ENCODE data around the gene MLST8. TPM values are rescaled to one million over a fixed set of nuclear protein-coding genes. Genes with fewer than 3 reads are reported as not detected.
A peak's percentile ranks its signal among the peaks of the same experiment; 100 is the strongest.

The MLST8 gene
- total RNA-seq: 10 to 100 TPM; 28.1 to 31.1 TPM
- 10 to 100 TPM; 27.4 to 34.7 TPM for polyA plus RNA-seq

GRCh38 chr16:2205104-2205966 is at the start of gene MLST8:
Gene MLST8 (plus strand): TSS chr16:2205454. CDS start chr16:2206086, 632 bp downstream.
- DNase-seq: peak; percentile 87 to 99 (median 97)
- Histone ChIP-seq H3K4me3 (ENCODE audit: low read length in 2 of 2) (peak within 1 kb of the TSS; percentile 88 to 89), H3K27me3 (ENCODE audit: insufficient read depth, low read length) (no peaks in the 10 kb centered on the region), H3K27ac (ENCODE audit: low read depth, low read length) (peak within 1 kb of the TSS; percentile 90), H3K4me1 (ENCODE audit: insufficient read depth, low read length) (peaks cover 26% of the 10 kb centered on the region), H3K9me3 (ENCODE audit: control insufficient read depth in 1 of 2, low read length in 2 of 2) (no peaks in the 10 kb centered on the region), H3K36me3 (ENCODE audit: insufficient read depth, low read length) (peaks cover 11% of the 10 kb centered on the region)
- no peaks in the 10 kb centered on the region for H3K9me3 Mint-ChIP-seq
- intact Hi-C loops (cut with micrococcal nuclease): loop anchor here (1.0 to 5.0 kb wide), 5 partner anchors 10 to 233 kb away; partner anchors contain the start of genes E4F1, RNPS1, TBL3 and TRAF7
- peak within 1 kb of the TSS; percentile 79 to 88 (median 84) for H3K4me3 Mint-ChIP-seq
- peak within 1 kb of the TSS; percentile 69 to 95 (median 89) for H3K27ac Mint-ChIP-seq
- ChIA-PET POLR2A (ENCODE audit: partially characterized antibody) (interaction anchor here (1.0 to 5.3 kb wide), 19 partner anchors 10 to 327 kb away, joined by 3 to 48 read pairs (median 5); partner anchors contain the start of genes AMDHD2, ATP6V0C, CASKIN1 and E4F1), CTCF (ENCODE audit: partially characterized antibody) (interaction anchor here (0.6 to 1.4 kb wide), 2 partner anchors 10 to 670 kb away, joined by 3 read pairs; partner anchors contain the start of gene PGP)
- H3K36me3 Mint-ChIP-seq: peaks cover 6 to 19% of the 10 kb centered on the region in 2 donors
- H3K27me3 Mint-ChIP-seq: peaks cover 0 to under 1% of the 10 kb centered on the region in 2 donors
- peaks cover 12 to 29% (median 18%) of the 10 kb centered on the region in 4 donors for H3K4me1 Mint-ChIP-seq

GRCh38 chr16:2155977-2156848 is 49.0 kb upstream of the MLST8 start:
- POLR2A ChIA-PET (ENCODE audit: partially characterized antibody): interaction anchor here (0.5 to 3.7 kb wide), 48 partner anchors 10 to 1567 kb away, joined by 3 to 75 read pairs (median 7); partner anchors contain the start of genes AMDHD2, ATP6V0C, CCNF and ECI1
- Mint-ChIP-seq H3K4me1 (peaks cover 27 to 61% (median 42%) of the 10 kb centered on the region in 4 donors), H3K36me3 (peaks cover 0 to 14% of the 10 kb centered on the region in 2 donors), H3K4me3 (peak overlapping the region; percentile 94 to 98 (median 95)), H3K9me3 (no peaks in the 10 kb centered on the region), H3K27me3 (no peaks in the 10 kb centered on the region), H3K27ac (peak overlapping the region; percentile 75 to 98 (median 94))
- Histone ChIP-seq H3K27me3 (ENCODE audit: insufficient read depth, low read length) (no peaks in the 10 kb centered on the region), H3K4me3 (ENCODE audit: low read length in 2 of 2) (peak overlapping the region; percentile 47 to 52), H3K4me1 (ENCODE audit: insufficient read depth, low read length) (peaks cover 62% of the 10 kb centered on the region), H3K36me3 (ENCODE audit: insufficient read depth, low read length) (peaks cover 4% of the 10 kb centered on the region), H3K27ac (ENCODE audit: low read depth, low read length) (peak overlapping the region; percentile 48), H3K9me3 (ENCODE audit: control insufficient read depth in 1 of 2, low read length in 2 of 2) (no peaks in the 10 kb centered on the region)
- intact Hi-C loops (cut with micrococcal nuclease): loop anchor here (1.0 to 10.0 kb wide), 13 partner anchors 19 to 357 kb away; partner anchors contain the start of genes ATP6V0C, E4F1, ECI1 and GFER
- CTCF ChIA-PET (ENCODE audit: partially characterized antibody): interaction anchor here (0.9 to 4.6 kb wide), 6 partner anchors 12 to 192 kb away, joined by 3 to 30 read pairs (median 4); partner anchors contain the start of gene RPS2
- no peak for DNase-seq

- Mint-ChIP-seq H3K9me3 (no peaks in the 10 kb centered on the region), H3K27me3 (no peaks in the 10 kb centered on the region), H3K4me1 (peaks cover 24 to 55% (median 38%) of the 10 kb centered on the region in 4 donors), H3K36me3 (peaks cover 0 to 14% of the 10 kb centered on the region in 2 donors), H3K4me3 (peak overlapping the region; percentile 94 to 98 (median 95)), H3K27ac (peak overlapping the region in 5 of 7 donors; percentile 69 to 95 (median 89))
- H3K4me1 ChIP-seq (ENCODE audit: insufficient read depth, low read length): peaks cover 56% of the 10 kb centered on the region
- intact Hi-C loops (cut with micrococcal nuclease): loop anchor here (1.0 to 10.0 kb wide), 2 partner anchors 38 to 292 kb away; no protein-coding TSS in a partner anchor
- no peaks in the 10 kb centered on the region for H3K27me3 ChIP-seq (ENCODE audit: insufficient read depth, low read length)
- H3K36me3 ChIP-seq (ENCODE audit: insufficient read depth, low read length): peaks cover 2% of the 10 kb centered on the region
- no peaks in the 10 kb centered on the region for H3K9me3 ChIP-seq (ENCODE audit: control insufficient read depth in 1 of 2, low read length in 2 of 2)
- CTCF ChIA-PET (ENCODE audit: partially characterized antibody): interaction anchor here (4.6 kb wide), 1 partner anchor 16 kb away, joined by 30 read pairs; no protein-coding TSS in a partner anchor
- POLR2A ChIA-PET (ENCODE audit: partially characterized antibody): no interaction called here
- no peak overlapping the region for H3K27ac ChIP-seq (ENCODE audit: low read depth, low read length)
- H3K4me3 ChIP-seq (ENCODE audit: low read length in 2 of 2): no peak overlapping the region
- DNase-seq: no peak
These were observed 48.4 kb upstream of the MLST8 start for GRCh38 chr16:2156849-2157224.

GRCh38 chr16:2157480-2158261 is 47.6 kb upstream of the MLST8 start:
- Histone ChIP-seq H3K27me3 (ENCODE audit: insufficient read depth, low read length) (no peaks in the 10 kb centered on the region), H3K27ac (ENCODE audit: low read depth, low read length) (no peak overlapping the region), H3K36me3 (ENCODE audit: insufficient read depth, low read length) (no peaks in the 10 kb centered on the region), H3K9me3 (ENCODE audit: control insufficient read depth in 1 of 2, low read length in 2 of 2) (no peaks in the 10 kb centered on the region), H3K4me3 (ENCODE audit: low read length in 2 of 2) (no peak overlapping the region), H3K4me1 (ENCODE audit: insufficient read depth, low read length) (peaks cover 47% of the 10 kb centered on the region)
- no peak for DNase-seq
- CTCF ChIA-PET (ENCODE audit: partially characterized antibody): interaction anchor here (4.6 kb wide), 1 partner anchor 17 kb away, joined by 30 read pairs; no protein-coding TSS in a partner anchor
- Mint-ChIP-seq H3K4me1 (peaks cover 24 to 49% (median 36%) of the 10 kb centered on the region in 4 donors), H3K27me3 (no peaks in the 10 kb centered on the region), H3K9me3 (no peaks in the 10 kb centered on the region), H3K27ac (peak overlapping the region in 3 of 7 donors; percentile 36 to 88 (median 73)), H3K36me3 (peaks cover 0 to 14% of the 10 kb centered on the region in 2 donors), H3K4me3 (peak overlapping the region in 5 of 8 donors; percentile 76 to 95 (median 95))
- POLR2A ChIA-PET (ENCODE audit: partially characterized antibody): no interaction called here
- intact Hi-C loops (cut with micrococcal nuclease): loop anchor here (10.0 kb wide), 1 partner anchor 293 kb away; no protein-coding TSS in a partner anchor

GRCh38 chr16:2158262-2158638 is 47.0 kb upstream of the MLST8 start:
- DNase-seq: no peak
- Mint-ChIP-seq H3K36me3 (peaks cover 0 to 14% of the 10 kb centered on the region in 2 donors), H3K27me3 (no peaks in the 10 kb centered on the region), H3K9me3 (no peaks in the 10 kb centered on the region), H3K4me3 (no peak overlapping the region), H3K27ac (peak overlapping the region in 2 of 7 donors; percentile 15 to 68), H3K4me1 (peaks cover 24 to 45% (median 35%) of the 10 kb centered on the region in 4 donors)
- no peaks in the 10 kb centered on the region for H3K27me3 ChIP-seq (ENCODE audit: insufficient read depth, low read length)
- ChIA-PET POLR2A (ENCODE audit: partially characterized antibody) (no interaction called here), CTCF (ENCODE audit: partially characterized antibody) (interaction anchor here (4.6 kb wide), 1 partner anchor 18 kb away, joined by 30 read pairs; no protein-coding TSS in a partner anchor)
- no peaks in the 10 kb centered on the region for H3K36me3 ChIP-seq (ENCODE audit: insufficient read depth, low read length)
- no peak overlapping the region for H3K27ac ChIP-seq (ENCODE audit: low read depth, low read length)
- peaks cover 41% of the 10 kb centered on the region for H3K4me1 ChIP-seq (ENCODE audit: insufficient read depth, low read length)
- intact Hi-C loops (cut with micrococcal nuclease): loop anchor here (10.0 kb wide), 1 partner anchor 293 kb away; no protein-coding TSS in a partner anchor
- no peak overlapping the region for H3K4me3 ChIP-seq (ENCODE audit: low read length in 2 of 2)
- H3K9me3 ChIP-seq (ENCODE audit: control insufficient read depth in 1 of 2, low read length in 2 of 2): no peaks in the 10 kb centered on the region
